Calu3 (cell line): ENCODE results near the gene STK33. TPM values are rescaled to one million over a fixed set of nuclear protein-coding genes. Genes with fewer than 3 reads are reported as not detected.

Experiments used
- BruUV-seq: library from RNA; stranded (reverse); fragments of 400-500 nt; replicated peaks from 2 replicates; lab custom pipeline; 2021; lab: Mats Ljungman, UMichigan
- CTCF ChIA-PET: fragments of 300-600 bp; sonication (Branson Sonifier 250); formaldehyde crosslinking; loops from one replicate; lab custom pipeline; 2022; ENCODE audit warnings: antibody characterized with exemption; lab: Charles Lee
- DNase-seq: peaks from one replicate; pipeline ENCODE4 v3.0.0; 2022
- H3K27ac Mint-ChIP-seq: one replicate; pipeline ENCODE4 v1.8.0; 2022; ENCODE audit warnings: mixed read lengths; ENCODE audit not compliant: unreplicated experiment
- H3K27me3 Mint-ChIP-seq: one replicate; pipeline ENCODE4 v1.8.0; 2022; ENCODE audit warnings: mixed read lengths; ENCODE audit not compliant: unreplicated experiment
- H3K36me3 Mint-ChIP-seq: one replicate; pipeline ENCODE4 v1.8.0; 2022; ENCODE audit warnings: mild to moderate bottlenecking, moderate library complexity, mixed read lengths; ENCODE audit not compliant: insufficient read depth, unreplicated experiment
- H3K4me1 Mint-ChIP-seq: one replicate; pipeline ENCODE4 v1.8.0; 2022; ENCODE audit warnings: mild to moderate bottlenecking, low read depth, mixed read lengths; ENCODE audit not compliant: unreplicated experiment
- H3K4me3 Mint-ChIP-seq: one replicate; pipeline ENCODE4 v1.8.0; 2022; ENCODE audit warnings: mild to moderate bottlenecking, low read depth, moderate library complexity, mixed read lengths; ENCODE audit not compliant: unreplicated experiment
- H3K9me3 Mint-ChIP-seq: one replicate; pipeline ENCODE4 v1.8.0; 2022; ENCODE audit warnings: low read depth, mixed read lengths; ENCODE audit not compliant: unreplicated experiment
- CTCF ChIP-seq: fragments of 200-600 bp; IDR thresholded peaks from one replicate; pipeline ENCODE4 v1.8.0; 2022; ENCODE audit warnings: antibody characterized with exemption; ENCODE audit not compliant: unreplicated experiment
- intact Hi-C: fragments of 100-400 bp; cut with micrococcal nuclease; formaldehyde crosslinking; loops from one replicate; pipeline ENCODE4 v1.10.0; 2022; ENCODE audit not compliant: unreplicated experiment
- total RNA-seq: library from RNA; stranded (reverse); gene quantifications from 2 replicates; pipeline ENCODE4 v1.2.3, GENCODE V29; 2022

Gene STK33
- total RNA-seq, 1 experiment from 2014 or later: 3.0 TPM

DNA sequence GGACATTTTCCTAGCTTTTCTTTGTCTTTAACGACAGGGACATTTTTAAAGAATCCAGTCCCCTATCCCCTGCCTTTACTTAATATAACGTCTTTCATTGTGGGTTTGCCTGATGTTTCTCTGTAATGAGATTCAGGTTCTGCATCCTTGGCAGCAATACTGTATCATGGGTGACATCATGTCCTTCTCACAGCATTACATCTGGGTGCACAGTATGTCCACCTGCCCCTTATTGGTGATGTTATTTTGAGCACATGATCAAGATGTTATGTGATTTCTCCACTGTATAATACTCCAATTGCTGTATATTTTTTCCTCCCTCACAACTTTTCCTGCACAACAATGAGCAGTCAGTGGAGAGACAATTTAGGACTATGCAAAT is 9.7 kb upstream of the STK33 start:
- no peaks in the 10 kb centered on the region for H3K9me3 Mint-ChIP-seq
- H3K27me3 Mint-ChIP-seq: peaks cover 6% of the 10 kb centered on the region
- BruUV-seq: no TSS peak
- DNase-seq: no peak
- CTCF ChIA-PET: no interaction called here
- peaks cover 12% of the 10 kb centered on the region for H3K4me1 Mint-ChIP-seq
- H3K36me3 Mint-ChIP-seq: no peaks in the 10 kb centered on the region
- no peak for TF ChIP-seq CTCF
- H3K27ac Mint-ChIP-seq: no peak overlapping the region
- H3K4me3 Mint-ChIP-seq: no peak overlapping the region
- intact Hi-C loops: no loop called here

- TF ChIP-seq CTCF: no peak
- no peak overlapping the region for H3K27ac Mint-ChIP-seq
- DNase-seq: no peak
- intact Hi-C loops: no loop called here
- CTCF ChIA-PET: no interaction called here
- no peaks in the 10 kb centered on the region for H3K36me3 Mint-ChIP-seq
- H3K9me3 Mint-ChIP-seq: no peaks in the 10 kb centered on the region
- H3K4me1 Mint-ChIP-seq: peaks cover 12% of the 10 kb centered on the region
- H3K27me3 Mint-ChIP-seq: peaks cover 28% of the 10 kb centered on the region
- H3K4me3 Mint-ChIP-seq: no peak overlapping the region
- BruUV-seq: no TSS peak
Observed at GRCh38 chr11:8601376-8602133, 7.5 kb upstream of the STK33 start.

DNA sequence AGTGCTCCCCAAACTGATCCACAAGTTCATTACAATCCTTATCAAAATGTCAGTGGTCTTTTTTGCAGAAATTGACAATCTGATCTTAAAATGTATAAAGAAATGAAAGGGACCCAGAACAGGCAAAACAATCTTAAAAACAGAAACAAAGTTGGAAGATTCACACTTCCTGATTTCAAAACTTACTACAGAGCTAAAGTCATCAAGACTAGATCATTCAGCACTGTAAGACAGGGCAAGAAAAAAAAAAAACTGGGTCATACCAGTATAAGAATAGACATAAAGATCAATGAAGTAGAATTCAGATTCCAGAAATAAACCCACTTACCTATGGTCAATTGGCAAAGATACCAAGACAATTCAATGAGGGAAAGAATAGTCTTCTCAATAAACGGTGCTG is 4.5 kb upstream of the STK33 start:
- no peak for TF ChIP-seq CTCF
- DNase-seq: no peak
- H3K27me3 Mint-ChIP-seq: peaks cover 39% of the 10 kb centered on the region
- H3K4me1 Mint-ChIP-seq: no peaks in the 10 kb centered on the region
- intact Hi-C loops: loop anchor here (10.0 kb wide), 1 partner anchor 216 kb away; a partner anchor contains a TSS
- no peak overlapping the region for H3K27ac Mint-ChIP-seq
- CTCF ChIA-PET: no interaction called here
- peaks cover 7% of the 10 kb centered on the region for H3K36me3 Mint-ChIP-seq
- H3K4me3 Mint-ChIP-seq: no peak overlapping the region
- BruUV-seq: no TSS peak
- no peaks in the 10 kb centered on the region for H3K9me3 Mint-ChIP-seq

- peaks cover 52% of the 10 kb centered on the region for H3K27me3 Mint-ChIP-seq
- BruUV-seq: no TSS peak
Observed at GRCh38 chr11:8597182-8597581, 3.2 kb upstream of the STK33 start.

More at GRCh38 chr11:8597182-8597581, 3.2 kb upstream of the STK33 start:
- no peaks in the 10 kb centered on the region for H3K4me1 Mint-ChIP-seq
- H3K36me3 Mint-ChIP-seq: peaks cover 13% of the 10 kb centered on the region
- no peak for DNase-seq
- H3K4me3 Mint-ChIP-seq: no peak overlapping the region
- H3K9me3 Mint-ChIP-seq: no peaks in the 10 kb centered on the region
- intact Hi-C loops: loop anchor here (10.0 kb wide), 1 partner anchor 218 kb away; a partner anchor contains a TSS
- no peak overlapping the region for H3K27ac Mint-ChIP-seq
- TF ChIP-seq CTCF: no peak
- CTCF ChIA-PET: no interaction called here
